ENCODE data around the gene LRRTM2. TPM values are rescaled to one million over a fixed set of nuclear protein-coding genes. Genes with fewer than 3 reads are reported as not detected.

LRRTM2 gene
- polyA plus RNA-seq, 3 donors: 0.02 TPM; not detected in 2

- DNase-seq: no peak
- Mint-ChIP-seq H3K27me3 (ENCODE audit: low read depth in 3 of 3) (peaks cover 0 to 2% (median 0%) of the 10 kb centered on the region in 3 donors), H3K27ac (peak overlapping the region in 1 of 7 donors; percentile 6), H3K4me1 (peaks cover 3% of the 10 kb centered on the region), H3K36me3 (peaks cover 52 to 68% of the 10 kb centered on the region in 2 donors), H3K4me3 (no peak overlapping the region), H3K9me3 (no peaks in the 10 kb centered on the region)
- Histone ChIP-seq H3K27me3 (ENCODE audit: control insufficient read depth in 2 of 2, insufficient read depth in 2 of 2, low read length in 2 of 2) (no peaks in the 10 kb centered on the region), H3K27ac (ENCODE audit: low read depth in 1 of 2, low read length in 2 of 2) (no peak overlapping the region), H3K9ac (ENCODE audit: insufficient read depth, low read length, poor library complexity, severe bottlenecking) (no peak overlapping the region), H2AFZ (ENCODE audit: insufficient read depth, low read depth, low read length, poor library complexity, severe bottlenecking) (no peak overlapping the region), H4K20me1 (ENCODE audit: insufficient read depth, low read length) (peaks cover 5% of the 10 kb centered on the region), H3K79me2 (ENCODE audit: insufficient read depth, low read length) (no peaks in the 10 kb centered on the region), H3K9me3 (replicated peaks in 1 of 2; ENCODE audit: control insufficient read depth in 1 of 2, insufficient read depth in 1 of 2, low read length in 2 of 2) (no peaks in the 10 kb centered on the region), H3K4me1 (ENCODE audit: control insufficient read depth in 1 of 2, insufficient read depth in 2 of 2, low read length in 2 of 2) (no peaks in the 10 kb centered on the region), H3K4me2 (replicated peaks; ENCODE audit: extremely low read depth, low read length, poor library complexity, severe bottlenecking) (no peak overlapping the region), H3K36me3 (replicated peaks in 1 of 2; ENCODE audit: control insufficient read depth in 1 of 2, insufficient read depth in 2 of 2, low read length in 2 of 2) (peaks cover 16 to 82% of the 10 kb centered on the region in 2 donors), H3K4me3 (replicated peaks in 1 of 3; ENCODE audit: low read depth in 2 of 3, low read length in 3 of 3) (no peak overlapping the region)
- WGBS (ENCODE audit: insufficient coverage): 95% methylated on average over 3 of the region's 4 CpGs
- intact Hi-C loops (cut with micrococcal nuclease): no loop called here
- no peak for TF ChIP-seq CTCF (IDR thresholded peaks at IDR 0.05)
These were observed 37.0 kb upstream of the LRRTM2 start for GRCh38 chr5:138912093-138912492.

DNA sequence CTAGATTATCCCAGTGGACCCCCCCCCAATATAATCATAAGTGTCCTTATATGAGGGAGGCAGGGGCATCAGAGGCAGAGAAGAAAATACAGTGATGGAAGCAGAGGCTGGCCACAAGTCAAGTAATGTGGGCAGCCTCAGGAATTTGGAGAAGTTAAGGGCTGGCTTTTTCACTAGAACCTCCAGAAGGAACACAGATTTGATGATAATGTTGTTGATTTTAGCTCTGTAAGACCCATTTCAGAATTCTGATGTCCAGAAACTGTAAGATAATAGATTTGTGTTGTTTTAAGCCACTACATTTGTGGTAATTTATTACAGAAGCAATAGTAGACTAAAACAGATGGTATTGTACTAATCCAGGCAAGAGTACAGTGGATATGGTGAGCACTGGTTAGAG lies 36.3 kb upstream of the LRRTM2 start:
- no peak for TF ChIP-seq CTCF (IDR thresholded peaks at IDR 0.05)
- intact Hi-C loops (cut with micrococcal nuclease): no loop called here
- Histone ChIP-seq H3K9ac (ENCODE audit: insufficient read depth, low read length, poor library complexity, severe bottlenecking) (no peak overlapping the region), H3K4me3 (replicated peaks in 1 of 3; ENCODE audit: low read depth in 2 of 3, low read length in 3 of 3) (no peak overlapping the region), H3K27ac (ENCODE audit: low read depth in 1 of 2, low read length in 2 of 2) (no peak overlapping the region), H3K27me3 (ENCODE audit: control insufficient read depth in 2 of 2, insufficient read depth in 2 of 2, low read length in 2 of 2) (no peaks in the 10 kb centered on the region), H3K4me2 (replicated peaks; ENCODE audit: extremely low read depth, low read length, poor library complexity, severe bottlenecking) (no peak overlapping the region), H3K79me2 (ENCODE audit: insufficient read depth, low read length) (no peaks in the 10 kb centered on the region), H3K9me3 (replicated peaks in 1 of 2; ENCODE audit: control insufficient read depth in 1 of 2, insufficient read depth in 1 of 2, low read length in 2 of 2) (no peaks in the 10 kb centered on the region), H4K20me1 (ENCODE audit: insufficient read depth, low read length) (peaks cover 5% of the 10 kb centered on the region), H3K36me3 (replicated peaks in 1 of 2; ENCODE audit: control insufficient read depth in 1 of 2, insufficient read depth in 2 of 2, low read length in 2 of 2) (peaks cover 19 to 87% of the 10 kb centered on the region in 2 donors), H2AFZ (ENCODE audit: insufficient read depth, low read depth, low read length, poor library complexity, severe bottlenecking) (no peak overlapping the region), H3K4me1 (ENCODE audit: control insufficient read depth in 1 of 2, insufficient read depth in 2 of 2, low read length in 2 of 2) (no peaks in the 10 kb centered on the region)
- no peak overlapping the region for H3K4me3 Mint-ChIP-seq
- no peaks in the 10 kb centered on the region for H3K9me3 Mint-ChIP-seq
- DNase-seq: no peak
- H3K27ac Mint-ChIP-seq: no peak overlapping the region
- peaks cover 0 to 2% (median 0%) of the 10 kb centered on the region in 3 donors for H3K27me3 Mint-ChIP-seq (ENCODE audit: low read depth in 3 of 3)
- peaks cover 3% of the 10 kb centered on the region for H3K4me1 Mint-ChIP-seq
- H3K36me3 Mint-ChIP-seq: peaks cover 58 to 75% of the 10 kb centered on the region in 2 donors
